Panc1 (cell line): ENCODE data around the gene PLBD2.

Experiments
- POLR2AphosphoS5 ChIP-seq: IDR thresholded peaks from 2 replicates; pipeline ENCODE4 v1.6.1; 2012; ENCODE audit warnings: mild to moderate bottlenecking, low read depth, low read length, moderate library complexity
- SIN3A ChIP-seq: IDR thresholded peaks from 2 replicates; pipeline ENCODE4 v1.6.1; 2012; ENCODE audit warnings: low read depth, mild to moderate bottlenecking, low read length, moderate library complexity, borderline replicate concordance; ENCODE audit not compliant: insufficient read depth
- TCF7L2 ChIP-seq: IDR thresholded peaks from 2 replicates; pipeline ENCODE4 v1.6.1; 2011; ENCODE audit warnings: mild to moderate bottlenecking, low read depth, low read length, inconsistent platforms
- TF ChIP-seq, protein P1 (sequence below): fragments of 450-650 bp; IDR thresholded peaks from 2 replicates; pipeline ENCODE4 v1.5.1; 2017; ENCODE audit warnings: mild to moderate bottlenecking

DNA sequence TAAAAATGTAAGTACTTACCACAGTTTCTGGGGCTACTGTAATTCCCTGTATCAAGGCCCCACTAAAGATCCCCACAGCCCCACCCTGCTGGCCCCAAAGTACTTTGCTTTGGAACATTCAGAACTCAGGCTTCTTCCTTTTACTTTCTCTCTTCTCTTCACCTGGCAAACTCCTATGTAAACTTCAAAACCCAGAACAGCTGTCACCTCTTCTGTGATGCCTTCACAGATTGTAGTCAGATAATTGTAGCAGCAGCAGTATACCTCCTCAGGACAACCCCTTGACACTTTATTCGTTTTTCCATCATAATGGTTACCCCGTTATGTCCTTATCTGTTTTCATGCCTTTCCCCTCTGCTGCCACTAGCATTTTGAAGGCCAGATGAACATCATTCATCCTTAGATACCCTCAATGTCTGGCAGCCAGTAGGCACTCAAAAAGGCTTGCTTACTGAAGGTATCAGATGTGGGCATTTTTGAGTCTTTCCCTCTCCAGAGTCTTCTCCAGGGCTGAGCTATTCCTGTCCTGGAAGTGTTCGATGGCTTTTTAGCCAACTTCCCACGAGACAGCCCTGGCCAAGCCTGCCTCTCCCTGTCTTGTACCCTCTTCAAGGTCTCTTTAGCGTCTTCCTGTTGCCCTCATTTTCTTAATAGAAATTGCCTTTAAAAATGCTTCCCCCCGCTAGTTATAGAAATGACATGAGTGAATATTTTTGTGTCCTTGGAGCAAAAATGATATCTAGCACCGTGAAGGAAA, 7.4 kb downstream of the PLBD2 start:
- TF ChIP-seq, protein P1, sequence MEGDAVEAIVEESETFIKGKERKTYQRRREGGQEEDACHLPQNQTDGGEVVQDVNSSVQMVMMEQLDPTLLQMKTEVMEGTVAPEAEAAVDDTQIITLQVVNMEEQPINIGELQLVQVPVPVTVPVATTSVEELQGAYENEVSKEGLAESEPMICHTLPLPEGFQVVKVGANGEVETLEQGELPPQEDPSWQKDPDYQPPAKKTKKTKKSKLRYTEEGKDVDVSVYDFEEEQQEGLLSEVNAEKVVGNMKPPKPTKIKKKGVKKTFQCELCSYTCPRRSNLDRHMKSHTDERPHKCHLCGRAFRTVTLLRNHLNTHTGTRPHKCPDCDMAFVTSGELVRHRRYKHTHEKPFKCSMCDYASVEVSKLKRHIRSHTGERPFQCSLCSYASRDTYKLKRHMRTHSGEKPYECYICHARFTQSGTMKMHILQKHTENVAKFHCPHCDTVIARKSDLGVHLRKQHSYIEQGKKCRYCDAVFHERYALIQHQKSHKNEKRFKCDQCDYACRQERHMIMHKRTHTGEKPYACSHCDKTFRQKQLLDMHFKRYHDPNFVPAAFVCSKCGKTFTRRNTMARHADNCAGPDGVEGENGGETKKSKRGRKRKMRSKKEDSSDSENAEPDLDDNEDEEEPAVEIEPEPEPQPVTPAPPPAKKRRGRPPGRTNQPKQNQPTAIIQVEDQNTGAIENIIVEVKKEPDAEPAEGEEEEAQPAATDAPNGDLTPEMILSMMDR, result no peak
- TF ChIP-seq POLR2AphosphoS5 (no peak), SIN3A (no peak), TCF7L2 (no peak)
